Retinal pigment epithelial cell (primary cell): ENCODE measurements around the gene SULT1C2.

ENCODE experiments used
- DNase-seq: peaks from one replicate; pipeline ENCODE4 v3.0.0-alpha.2; 2010; ENCODE audit warnings: low read depth
- H3K4me3 ChIP-seq: 2 replicates; pipeline ENCODE4 v1.5.1; 2011; ENCODE audit warnings: mild to moderate bottlenecking, low read length, control low read depth, moderate library complexity
- CTCF ChIP-seq: conservative IDR thresholded peaks from 2 replicates; pipeline ENCODE4 v1.5.1; 2011; ENCODE audit warnings: low read depth, low read length, control low read depth, inconsistent platforms

SULT1C2 gene

GRCh38 chr2:108309903-108310302, 21.2 kb downstream of the SULT1C2 start:
- TF ChIP-seq CTCF = no peak
- no peak overlapping the region for H3K4me3 ChIP-seq
- DNase-seq = no peak

- H3K4me3 ChIP-seq = no peak overlapping the region
- no peak for DNase-seq
- TF ChIP-seq CTCF = no peak
Measured at GRCh38 chr2:108314586-108315296, 26.0 kb downstream of the SULT1C2 start.

GRCh38 chr2:108315444-108315934, 26.8 kb downstream of the SULT1C2 start:
- no peak for DNase-seq
- no peak for TF ChIP-seq CTCF
- no peak overlapping the region for H3K4me3 ChIP-seq

GRCh38 chr2:108316033-108316432, 27.3 kb downstream of the SULT1C2 start:
- H3K4me3 ChIP-seq = no peak overlapping the region
- TF ChIP-seq CTCF = no peak
- DNase-seq = no peak

- H3K4me3 ChIP-seq = no peak overlapping the region
- no peak for TF ChIP-seq CTCF
- DNase-seq = no peak
Measured at GRCh38 chr2:108316461-108317258, 28.0 kb downstream of the SULT1C2 start.

- no peak for TF ChIP-seq CTCF
- H3K4me3 ChIP-seq = no peak overlapping the region
- no peak for DNase-seq
Measured at GRCh38 chr2:108320326-108320922, 31.7 kb downstream of the SULT1C2 start.
